NCI-H1105 treated with DMSO at 0.1 percent for 48 hours (cell line): ENCODE results near the gene ACTN4.

Experiments used
- DNase-seq: peaks from one replicate; lab custom pipeline; 2025; lab: John Stamatoyannopoulos, UW

Gene ACTN4

DNA sequence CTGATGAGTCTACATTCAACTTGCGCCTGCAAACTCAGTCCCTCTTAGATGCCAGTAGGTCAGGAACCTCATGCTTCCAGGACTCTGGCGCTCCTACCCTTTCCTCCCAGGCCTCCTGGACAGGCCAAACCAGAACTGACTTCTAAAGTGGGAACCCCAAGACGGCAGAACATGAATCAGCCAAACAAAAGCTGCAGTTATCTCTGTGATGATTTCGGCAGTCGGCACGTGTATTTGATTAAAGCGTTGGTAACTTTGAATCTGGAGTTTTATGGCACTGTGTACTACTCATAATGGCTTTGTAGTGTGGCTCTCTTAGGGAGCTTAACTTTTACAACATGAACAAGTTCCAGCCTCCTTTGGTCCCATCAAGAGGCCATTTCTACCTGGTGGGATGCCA lies 13.7 kb downstream of the ACTN4 start:
- no peak for DNase-seq

DNA sequence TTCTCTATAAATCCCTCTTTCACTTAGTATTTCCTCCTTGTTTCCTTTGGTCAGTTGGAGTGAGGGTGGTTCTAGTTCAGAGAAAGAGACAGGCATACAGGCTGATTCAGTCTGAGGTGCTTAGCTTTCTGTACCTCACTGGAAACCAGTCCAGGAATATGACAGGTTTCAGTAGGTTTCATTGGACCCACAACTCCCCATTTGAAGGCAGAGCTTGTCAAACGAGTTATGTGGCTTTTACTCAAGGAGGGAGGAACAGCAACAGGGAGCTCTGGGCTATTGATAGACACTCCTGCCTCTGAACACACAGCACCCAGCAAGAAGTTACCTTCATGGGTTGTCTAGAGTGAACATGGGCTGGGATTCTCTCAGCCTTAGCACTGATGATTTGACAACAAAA lies 14.5 kb downstream of the ACTN4 start:
- DNase-seq: no peak

DNA sequence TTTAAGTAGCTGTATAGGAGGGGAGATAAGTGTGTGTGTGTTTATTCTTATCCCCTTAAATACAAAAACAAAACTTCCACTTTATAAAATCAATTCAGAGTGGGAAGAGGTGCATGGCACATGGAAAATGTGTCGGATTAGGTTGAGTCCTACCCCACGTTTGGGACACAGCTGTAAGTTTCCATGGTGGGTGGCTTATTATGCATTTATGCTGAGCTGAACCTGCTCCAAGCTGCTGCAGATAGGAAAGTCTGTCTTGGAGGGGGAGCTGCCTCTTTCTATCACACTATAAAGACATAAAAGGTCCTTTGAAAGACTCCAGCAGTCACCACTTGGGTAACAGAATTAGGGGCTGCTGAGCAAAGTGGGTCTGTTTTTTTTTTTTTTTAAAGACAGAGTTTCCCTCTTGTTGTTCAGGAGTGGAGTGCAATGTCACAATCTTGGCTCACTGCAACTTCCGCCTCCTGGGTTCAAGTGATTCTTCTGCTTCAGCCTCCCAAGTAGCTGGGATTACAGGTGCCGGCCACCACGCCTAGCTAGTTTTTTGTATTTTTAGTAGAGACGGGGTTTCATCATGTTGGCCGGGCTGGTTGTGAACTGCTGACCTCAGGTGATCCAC lies 15.2 kb downstream of the ACTN4 start:
- DNase-seq: no peak

DNA sequence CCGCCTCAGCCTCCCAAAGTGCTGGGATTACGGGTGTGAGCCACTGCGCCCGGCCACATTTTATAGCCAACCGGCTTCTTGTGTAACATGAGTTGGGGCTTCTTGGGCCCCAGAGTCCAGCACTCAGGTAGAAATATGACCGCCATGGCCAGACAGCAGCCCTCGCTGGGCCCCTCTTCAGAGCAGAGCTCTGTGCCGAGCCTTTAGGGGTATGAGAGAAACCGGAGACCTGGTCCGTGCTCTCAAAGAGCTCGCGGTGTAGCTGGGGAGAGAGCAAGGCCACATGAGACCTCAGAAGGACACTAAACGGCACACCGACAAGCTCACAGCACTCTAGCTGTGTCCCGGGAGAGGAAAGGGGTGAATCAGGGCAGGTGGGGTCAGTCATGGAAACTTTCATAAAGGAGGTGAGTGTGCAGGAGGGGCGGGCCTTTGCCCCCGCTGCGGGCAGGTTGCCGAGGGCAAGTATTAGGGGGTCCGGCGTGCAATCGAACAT lies 15.8 kb downstream of the ACTN4 start:
- no peak for DNase-seq

DNA sequence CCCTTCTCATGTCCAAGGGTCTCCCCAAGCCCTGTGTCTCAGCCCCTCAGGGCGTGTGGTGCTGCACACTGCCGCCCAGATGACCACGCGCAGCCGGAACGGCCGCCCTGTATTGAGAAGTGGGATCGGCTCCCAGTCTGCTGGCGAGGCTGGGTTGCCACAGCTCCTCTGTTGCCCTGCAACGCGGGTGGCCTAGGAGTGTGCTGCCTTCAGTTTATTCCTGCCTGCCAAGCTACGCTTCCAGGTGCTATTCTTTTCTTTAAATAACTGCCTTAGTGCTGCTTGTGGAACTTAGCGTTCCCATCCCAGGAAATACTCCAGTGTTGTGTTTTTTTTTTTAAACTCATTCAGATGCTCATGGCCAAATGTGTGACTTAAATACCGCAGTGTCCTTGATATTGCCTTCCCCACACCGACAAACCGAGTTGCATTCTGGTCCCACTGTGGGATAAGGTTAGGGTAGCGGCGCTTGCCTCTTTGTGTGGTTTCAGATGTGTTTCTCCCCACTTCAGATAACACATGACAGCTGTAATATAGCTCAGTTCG lies 16.6 kb downstream of the ACTN4 start:
- DNase-seq: no peak

DNA sequence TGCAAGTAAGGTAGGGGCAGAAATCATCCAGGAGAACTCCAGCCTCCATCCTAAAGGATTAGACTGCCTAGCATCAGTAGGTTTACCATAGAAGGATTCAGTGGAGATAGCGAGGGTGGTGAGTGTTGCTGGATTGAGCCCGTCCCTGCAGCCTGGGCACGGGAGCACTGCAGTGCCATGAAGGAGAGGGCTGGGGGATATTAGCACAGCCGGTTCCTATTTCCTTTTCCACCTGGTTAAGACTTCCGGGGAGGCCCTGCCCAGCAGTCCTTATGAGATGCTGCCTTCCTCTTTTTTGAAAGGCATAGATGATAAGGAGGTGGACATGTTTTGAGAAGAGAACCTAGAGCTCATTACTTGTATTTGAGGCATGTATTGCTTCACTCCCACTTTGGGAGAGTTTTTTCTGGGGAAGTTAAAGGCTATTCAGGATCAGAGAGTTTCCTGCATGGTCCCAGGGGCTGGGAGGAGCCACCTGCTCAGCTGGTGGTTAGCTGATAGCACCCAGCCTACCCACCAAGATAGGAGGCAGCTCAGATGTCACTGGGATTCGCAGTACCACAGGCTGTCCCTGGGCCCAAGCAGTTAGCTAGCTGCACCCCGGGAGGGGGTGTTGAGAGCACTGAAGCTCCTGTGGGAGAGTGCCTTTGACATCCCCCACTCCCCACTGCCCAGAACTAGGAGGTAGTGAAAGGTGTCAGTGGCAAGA lies 17.2 kb downstream of the ACTN4 start:
- no peak for DNase-seq

DNA sequence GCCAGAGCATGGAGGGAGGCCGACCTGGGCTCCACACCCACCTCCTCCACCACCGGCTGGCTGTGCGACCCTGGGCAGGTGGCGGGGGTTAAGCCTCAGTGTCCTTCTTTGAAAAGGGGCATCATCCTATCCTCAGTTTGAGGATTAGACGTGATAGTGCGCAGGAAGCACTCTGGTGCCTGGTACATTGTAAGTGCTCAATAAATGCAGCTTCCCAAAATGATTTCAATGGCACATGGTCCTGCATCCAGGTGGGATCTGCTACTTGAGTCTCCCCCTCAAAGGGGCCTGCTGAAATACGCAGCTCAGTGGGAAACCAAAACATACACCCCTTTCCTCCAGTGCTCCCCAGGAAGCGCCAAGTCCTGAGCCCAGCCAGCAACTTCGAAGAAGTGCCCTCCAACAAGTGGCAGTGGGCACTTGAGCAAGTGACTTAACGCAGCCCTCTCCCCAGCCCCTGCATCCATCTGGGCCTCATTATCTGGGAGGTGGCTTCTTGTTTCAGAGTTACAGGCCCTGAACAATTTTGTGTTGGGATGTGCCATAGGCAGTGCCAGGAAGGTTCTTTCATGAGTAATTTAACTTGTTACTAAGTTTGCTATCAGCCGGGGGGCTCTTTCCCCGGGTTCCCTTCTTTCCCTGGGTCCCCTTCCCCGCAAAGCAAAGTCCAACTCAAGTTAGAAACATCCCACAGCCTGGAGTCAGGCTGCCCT lies 17.9 kb downstream of the ACTN4 start:
- no peak for DNase-seq

DNA sequence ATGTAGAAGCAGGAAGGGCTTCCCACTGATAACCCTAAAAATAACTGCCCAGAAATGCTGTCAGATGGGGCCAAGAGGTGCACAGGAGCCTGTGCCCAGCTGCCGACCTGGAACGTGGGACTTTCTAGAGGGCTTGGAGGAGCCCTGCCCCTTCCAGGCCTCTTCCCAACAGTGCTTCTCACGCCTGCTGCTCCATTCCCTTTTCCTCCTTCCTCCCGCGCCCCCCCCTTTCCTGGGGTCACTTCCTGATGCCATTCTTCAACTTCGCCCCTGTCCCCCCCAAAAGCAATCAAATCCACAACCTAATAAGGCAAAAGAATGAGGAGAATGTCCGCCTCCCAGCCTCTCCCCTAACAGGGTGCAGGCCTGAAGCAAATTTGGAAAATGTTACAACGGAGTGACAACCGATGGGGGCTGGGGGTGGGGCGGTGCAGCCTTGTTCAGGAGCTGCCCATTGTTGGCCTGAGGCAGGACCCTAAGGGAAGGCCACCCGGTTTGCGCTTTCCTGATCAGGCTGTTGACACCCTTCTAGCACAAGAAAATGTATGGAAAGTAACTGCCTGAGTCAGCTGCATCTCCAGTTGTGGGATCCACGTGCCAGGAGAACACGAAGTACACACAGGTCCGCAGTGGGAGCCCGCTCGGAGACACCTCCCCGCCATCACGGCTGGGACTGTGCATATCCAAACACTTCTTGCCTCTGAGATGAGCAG lies 18.7 kb downstream of the ACTN4 start:
- no peak for DNase-seq

DNA sequence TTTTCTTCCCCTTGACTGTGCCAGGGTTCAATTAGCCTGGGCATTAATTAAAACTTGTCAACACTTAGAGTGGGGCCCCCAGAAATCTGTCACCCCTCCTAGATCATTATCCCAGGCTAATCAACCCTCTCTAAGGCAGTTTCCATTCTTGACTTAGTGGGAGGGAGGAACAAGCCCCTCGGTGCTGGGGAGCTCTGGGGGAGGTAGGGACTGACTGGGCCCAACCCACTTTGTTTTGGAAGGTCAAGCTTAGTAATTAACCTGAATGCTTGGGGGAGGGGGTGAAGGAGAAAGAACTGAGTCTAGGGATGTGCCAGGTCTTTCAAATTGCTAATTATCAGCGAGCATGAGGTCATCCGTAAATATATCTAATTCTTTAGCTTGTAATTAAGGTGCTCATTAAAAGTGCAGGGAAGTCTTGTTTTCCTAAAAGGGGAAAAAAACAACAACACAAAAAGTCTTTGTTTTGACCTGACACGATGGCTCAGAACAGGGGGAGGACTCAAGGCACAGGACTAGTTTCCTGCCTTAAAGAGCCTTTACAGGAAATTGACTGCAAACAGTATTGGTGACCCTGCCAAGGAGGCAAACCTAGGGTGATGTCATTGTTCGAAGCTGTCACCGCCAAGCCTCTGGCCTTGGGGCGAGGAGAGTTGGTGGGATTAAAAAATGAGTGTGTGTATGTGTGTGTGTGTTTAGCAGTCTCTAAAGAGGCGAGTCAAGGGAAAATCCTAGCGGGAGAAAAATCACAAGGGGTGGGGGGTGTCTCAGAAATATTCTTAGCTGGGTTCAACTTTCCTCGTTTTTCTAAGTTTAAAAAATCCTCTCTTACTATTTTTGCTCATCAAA lies 19.4 kb downstream of the ACTN4 start:
- DNase-seq: no peak

DNA sequence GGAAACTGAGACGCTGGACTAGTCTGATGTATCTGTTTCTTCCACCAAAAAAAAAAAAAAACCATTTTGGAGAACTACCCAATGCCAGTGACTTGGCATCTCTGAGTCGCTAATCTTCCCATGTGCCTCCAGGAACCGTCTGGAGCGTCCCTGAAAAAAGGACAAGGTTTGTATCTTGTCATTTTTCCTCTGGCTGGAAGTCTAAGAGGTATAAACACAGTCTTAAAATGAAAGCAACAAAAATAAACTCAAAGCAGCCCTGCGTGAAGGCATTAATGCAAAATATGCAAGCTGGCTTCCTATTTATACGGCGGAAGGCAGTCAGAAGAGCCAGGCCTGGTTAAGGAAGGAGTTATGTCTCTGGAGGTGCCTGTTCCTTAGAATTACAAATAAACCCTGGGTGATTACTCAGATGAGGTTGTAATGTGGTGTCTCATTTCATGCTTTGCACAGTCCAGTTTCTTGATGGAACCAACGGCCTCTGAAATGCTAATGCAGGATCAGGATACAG lies 20.3 kb downstream of the ACTN4 start:
- DNase-seq: no peak

DNA sequence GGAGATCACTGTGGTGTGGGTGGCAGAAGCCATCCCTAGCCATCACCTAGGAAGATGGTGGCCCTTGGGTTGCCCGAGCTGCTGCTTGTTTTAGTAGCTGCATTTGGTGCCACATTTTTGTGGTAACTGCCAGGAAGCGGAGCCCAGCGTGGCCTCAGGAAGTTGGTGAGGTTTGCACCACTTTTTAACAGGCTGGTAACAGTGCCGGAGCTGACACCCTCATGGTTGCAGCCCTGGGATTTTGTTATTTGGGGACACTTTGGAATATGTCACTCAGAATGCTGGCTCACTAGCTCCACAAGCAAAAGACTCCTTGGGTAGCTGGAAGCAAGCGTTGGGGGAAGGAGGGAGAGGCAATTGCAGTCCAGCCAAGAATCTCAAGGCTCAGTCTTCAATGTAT lies 22.1 kb downstream of the ACTN4 start:
- DNase-seq: no peak

DNA sequence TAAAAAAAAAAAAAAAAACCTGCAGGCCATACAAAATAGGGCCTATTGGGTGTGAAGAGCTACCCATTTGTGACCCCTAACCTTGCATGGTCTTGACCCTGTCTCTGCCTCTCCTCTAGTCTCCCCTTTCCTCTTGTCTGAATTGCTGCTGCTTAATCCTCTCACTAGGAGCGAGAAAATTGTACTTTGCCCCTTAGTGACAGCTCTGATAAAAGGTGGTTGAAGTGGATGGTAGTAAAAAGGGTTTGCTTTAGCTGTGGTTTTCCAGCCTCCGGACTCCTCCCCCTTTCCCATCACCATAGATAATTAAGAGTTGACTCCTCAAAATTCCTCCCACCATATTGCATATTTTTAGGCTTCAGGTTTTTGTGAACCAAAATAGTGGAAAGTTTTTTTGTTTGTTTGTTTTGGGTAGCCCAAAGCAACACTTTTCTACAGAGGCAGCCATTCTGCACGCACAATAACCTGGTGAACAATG lies 23.5 kb downstream of the ACTN4 start:
- no peak for DNase-seq

DNA sequence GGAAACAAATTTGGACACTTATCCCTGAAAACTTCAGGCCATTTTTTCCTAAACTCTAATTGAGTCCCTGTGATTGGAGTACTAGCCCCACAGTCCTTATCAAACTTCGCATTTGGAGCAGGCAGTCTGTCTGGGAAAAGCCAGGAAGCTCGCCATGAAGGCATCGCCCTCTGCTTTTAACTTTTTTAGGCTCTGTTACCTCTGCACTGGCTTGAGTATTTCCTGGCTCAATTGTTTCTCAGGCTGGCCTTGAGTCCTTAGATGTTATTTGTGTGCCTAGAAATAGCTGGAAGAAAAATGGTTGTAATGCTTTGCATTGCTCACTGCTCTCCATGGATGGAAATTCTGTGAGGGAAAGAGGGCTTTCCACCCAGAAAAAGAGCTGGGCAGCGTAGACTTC lies 24.2 kb downstream of the ACTN4 start:
- DNase-seq: no peak

DNA sequence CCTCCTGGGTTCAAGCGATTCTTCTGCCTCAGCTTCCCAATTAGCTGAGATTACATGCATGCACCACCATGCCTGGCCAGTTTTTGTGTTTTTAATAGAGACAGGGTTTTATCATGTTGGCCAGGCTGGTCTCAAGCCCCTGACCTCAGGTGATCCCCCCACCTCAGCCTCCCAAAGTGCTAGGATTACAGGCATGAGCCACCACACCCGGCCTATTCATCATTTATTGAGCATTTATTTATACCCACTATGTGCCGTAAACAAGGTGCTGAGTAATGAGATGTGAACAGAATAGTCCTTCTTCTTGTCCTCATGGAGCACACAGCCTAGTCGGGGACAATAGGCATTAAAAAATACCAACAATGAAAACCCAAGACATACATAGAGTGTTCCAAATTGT lies 25.6 kb downstream of the ACTN4 start:
- DNase-seq: no peak

DNA sequence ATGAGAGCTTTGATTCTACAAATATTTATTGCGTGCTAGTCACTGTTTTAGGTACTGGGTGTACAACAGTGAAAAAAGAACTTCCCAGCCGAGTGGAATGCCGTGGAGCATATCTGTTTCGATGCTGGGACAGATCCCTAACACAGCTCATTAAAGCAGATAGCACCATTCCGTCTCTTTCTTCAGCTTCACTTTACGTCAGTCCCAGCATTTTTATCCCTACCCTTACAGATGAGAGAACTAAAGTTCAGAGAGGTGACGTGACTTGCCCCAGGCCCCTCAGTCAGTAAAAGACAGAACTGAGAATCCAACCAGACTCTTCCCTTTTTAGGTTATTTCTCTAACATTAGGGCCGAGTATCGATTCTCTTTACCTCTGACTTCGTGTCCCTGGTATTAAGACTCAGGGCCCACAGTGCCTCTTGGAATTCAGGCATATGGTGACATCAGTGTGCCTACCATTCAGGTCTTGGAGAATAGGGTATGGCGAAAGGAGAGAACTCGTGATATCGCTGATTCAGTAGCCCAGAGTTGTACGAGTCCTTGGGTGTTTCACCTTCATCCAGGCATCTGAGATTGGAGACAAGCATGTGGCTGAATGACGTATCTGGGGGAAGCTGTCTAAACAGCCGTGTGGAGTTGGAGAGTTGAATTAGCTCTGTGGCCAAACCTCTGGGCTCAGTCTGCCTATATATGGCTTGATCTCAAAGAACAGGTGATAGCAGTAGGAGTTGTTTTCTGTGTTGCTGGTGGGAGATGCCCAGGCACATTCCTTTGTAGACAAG lies 27.1 kb downstream of the ACTN4 start:
- no peak for DNase-seq

DNA sequence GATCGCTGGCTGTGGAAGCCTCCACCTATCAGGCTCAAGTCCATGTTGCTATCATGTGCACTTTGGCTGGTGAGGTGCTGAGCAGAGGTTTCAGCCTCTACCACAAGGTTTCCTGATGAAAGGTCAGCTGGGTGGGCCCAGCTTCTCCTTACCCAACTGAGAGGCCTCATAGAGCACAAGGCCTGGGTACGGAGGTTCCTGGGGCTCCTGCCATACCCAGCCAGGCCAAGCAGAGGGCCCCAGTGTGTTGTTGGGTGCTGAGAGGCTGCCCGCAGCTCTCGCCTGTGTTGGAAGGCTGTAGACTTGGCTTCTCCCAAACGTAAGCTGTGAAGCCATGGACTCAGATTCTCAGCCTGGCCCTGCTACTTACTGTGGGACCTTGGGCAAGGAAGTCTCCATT lies 28.2 kb downstream of the ACTN4 start:
- DNase-seq: no peak

DNA sequence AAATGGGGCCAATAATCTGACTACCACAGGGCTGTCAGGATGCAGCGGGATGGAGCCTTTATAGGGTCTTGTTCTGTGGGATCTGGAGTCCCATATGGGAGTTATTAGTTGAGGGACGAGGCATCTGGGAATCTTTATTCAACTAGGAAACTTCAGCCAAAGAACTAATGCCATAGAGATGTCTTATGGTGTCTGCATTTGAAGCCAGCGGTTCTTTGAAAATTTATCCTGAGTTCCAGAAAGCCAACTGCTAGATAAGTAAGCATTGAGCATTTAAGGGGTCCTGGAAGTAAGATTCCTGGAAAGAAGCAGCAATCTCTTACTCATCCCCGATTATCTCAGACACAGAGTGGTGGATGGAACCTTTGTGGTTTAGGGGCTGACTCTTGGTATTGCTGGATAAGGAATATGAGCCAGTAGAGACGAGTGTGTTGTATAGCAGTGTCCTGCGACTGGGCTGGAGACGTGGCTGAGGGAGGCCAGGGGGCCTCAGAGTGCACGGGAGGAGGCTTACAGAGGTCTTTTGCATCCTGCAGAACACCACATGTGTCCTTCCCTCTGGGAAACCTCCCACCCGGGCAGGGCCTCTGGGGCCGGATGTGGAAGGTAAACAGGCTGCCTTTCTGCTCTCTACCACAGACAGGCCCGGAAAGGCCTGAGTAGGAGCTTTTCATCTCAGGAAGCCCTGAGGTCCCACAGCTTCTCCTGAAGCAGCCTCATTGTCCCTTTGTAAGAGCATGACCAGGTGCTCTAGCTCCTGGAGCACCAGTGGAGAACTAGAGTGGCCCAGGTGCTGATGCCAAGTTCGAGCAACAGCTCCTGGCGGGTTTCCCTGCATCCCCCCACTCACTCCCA lies 28.8 kb downstream of the ACTN4 start:
- DNase-seq: no peak

DNA sequence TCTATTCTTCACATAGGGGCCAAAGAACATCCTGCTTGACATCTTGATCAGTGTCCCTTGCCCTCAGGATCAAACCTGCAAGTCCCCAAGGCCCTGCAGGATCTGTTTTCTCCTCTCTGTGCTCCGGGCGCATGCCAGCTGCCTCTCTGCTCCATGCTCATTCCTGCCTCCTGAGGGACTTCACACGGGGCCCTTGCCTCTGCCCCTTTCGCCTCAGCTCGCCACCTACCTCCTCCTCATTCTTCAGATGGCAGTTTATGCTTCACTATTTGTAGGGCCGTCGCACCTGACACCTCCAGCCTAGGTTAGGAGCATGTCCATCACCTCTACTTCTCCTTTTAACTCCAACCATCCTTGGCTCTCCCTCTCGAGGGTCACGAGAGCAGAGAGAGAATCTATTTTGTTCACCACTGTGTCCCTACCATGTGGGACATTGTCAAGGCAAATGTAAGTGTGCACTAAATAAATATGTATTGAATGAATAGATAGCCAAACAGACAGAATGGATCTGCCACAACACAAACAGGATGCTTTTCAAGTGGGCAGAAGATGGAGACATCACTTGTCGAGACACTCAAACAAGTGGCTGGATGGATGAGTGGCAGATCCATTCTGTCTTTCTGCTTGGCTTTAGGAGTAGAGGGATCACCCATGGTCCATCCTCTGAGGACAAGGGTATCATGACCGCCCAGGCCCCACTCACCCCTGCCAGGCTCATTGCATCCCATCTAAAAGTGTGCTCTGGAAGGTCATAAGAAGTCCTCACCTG lies 29.6 kb downstream of the ACTN4 start:
- DNase-seq: no peak
